Endothelial cell of umbilical vein (primary cell): ENCODE data around the gene MS4A7. TPM values are rescaled to one million over a fixed set of nuclear protein-coding genes. Genes with fewer than 3 reads are reported as not detected.

ENCODE experiments used
- BruUV-seq: library from RNA; stranded (reverse); fragments of 400-500 nt; replicated peaks from 2 replicates; lab custom pipeline; 2021; lab: Mats Ljungman, UMichigan
- CTCF ChIA-PET: fragments of 300-600, 350-600 bp; sonication (Branson Sonifier 250); formaldehyde crosslinking; loops from one replicate; lab custom pipeline; 2021; ENCODE audit warnings: antibody characterized with exemption, inconsistent platforms; lab: Charles Lee
- POLR2A ChIA-PET: fragments of 300-600, 350-600 bp; sonication (Branson Sonifier 250); formaldehyde crosslinking; loops from one replicate; lab custom pipeline; 2021; ENCODE audit warnings: antibody characterized with exemption, inconsistent platforms; lab: Charles Lee
- DNase-seq: peaks from one replicate; pipeline ENCODE4 v3.0.0-alpha.2; 2011; ENCODE audit warnings: low read depth, low spot score
- FAIRE-seq: peaks from 2 replicates; lab custom pipeline; 2011; peaks lifted over from hg19 to GRCh38; lab: Jason Lieb, UNC
- H2AFZ ChIP-seq: 2 replicates; pipeline ENCODE4 v1.6.0; 2012; ENCODE audit warnings: low read depth, low read length, control low read depth, inconsistent platforms
- H3K27ac ChIP-seq: 2 replicates; pipeline ENCODE4 v1.5.1; 2011; ENCODE audit warnings: low read depth, mild to moderate bottlenecking, control low read depth, low read length, moderate library complexity; ENCODE audit not compliant: insufficient read depth
- H3K27me3 ChIP-seq, 2 experiments: 2 replicates each; pipeline versions ENCODE4 v1.6.0 to v1.6.1; 2011; ENCODE audit warnings: low read length in 2 of 2, mixed read lengths in 1 of 2; ENCODE audit not compliant: control insufficient read depth in 2 of 2, insufficient read depth in 2 of 2
- H3K36me3 ChIP-seq, 2 experiments: 2 replicates in 1 of 2; 3 replicates in 1 of 2; pipeline ENCODE4 v1.5.1; 2011; ENCODE audit warnings: low read length in 2 of 2, mild to moderate bottlenecking in 1 of 2, moderate library complexity in 1 of 2; ENCODE audit not compliant: control insufficient read depth in 2 of 2, insufficient read depth in 2 of 2; ENCODE audit errors: extremely low read depth in 1 of 2
- H3K4me1 ChIP-seq: 3 replicates; pipeline ENCODE4 v1.5.1; 2011; ENCODE audit warnings: mild to moderate bottlenecking, low read length; ENCODE audit not compliant: control insufficient read depth, insufficient read depth; ENCODE audit errors: extremely low read depth
- H3K4me2 ChIP-seq: 2 replicates; pipeline ENCODE4 v1.6.1; 2011; ENCODE audit warnings: low read length, control low read depth, mixed read lengths; ENCODE audit not compliant: insufficient read depth
- H3K4me3 ChIP-seq, 3 experiments: fragments of 200-600 bp in 1 of 3; sonication (generic), shearing (Covaris generic) in 1 of 3; replicated peaks in 1 of 3; 2 replicates each; pipeline ENCODE4 v1.5.1; 2011 to 2016; ENCODE audit warnings: control low read depth in 3 of 3, low read length in 3 of 3, mild to moderate bottlenecking in 2 of 3, inconsistent platforms in 1 of 3, low read depth in 1 of 3, moderate library complexity in 1 of 3; ENCODE audit not compliant: insufficient read depth in 1 of 3
- H3K79me2 ChIP-seq: 2 replicates; pipeline ENCODE4 v1.6.0; 2012; ENCODE audit warnings: low read length, inconsistent platforms; ENCODE audit not compliant: control insufficient read depth, insufficient read depth
- H3K9ac ChIP-seq: replicated peaks from 2 replicates; pipeline ENCODE3; 2011; ENCODE audit warnings: low read length, control low read depth; ENCODE audit not compliant: insufficient read depth; ENCODE audit errors: extremely low read depth
- H3K9me1 ChIP-seq: replicated peaks from 3 replicates; pipeline ENCODE4 v1.6.0; 2011; ENCODE audit warnings: mild to moderate bottlenecking, low read length; ENCODE audit not compliant: control insufficient read depth, insufficient read depth; ENCODE audit errors: extremely low read depth
- H3K9me3 ChIP-seq: replicated peaks from 2 replicates; pipeline ENCODE4 v1.5.1; 2012; ENCODE audit warnings: low read length, inconsistent platforms; ENCODE audit not compliant: control insufficient read depth, insufficient read depth
- H4K20me1 ChIP-seq: replicated peaks from 2 replicates; pipeline ENCODE3; 2011; ENCODE audit warnings: mild to moderate bottlenecking, low read length; ENCODE audit not compliant: control insufficient read depth, insufficient read depth; ENCODE audit errors: extremely low read depth
- EZH2 ChIP-seq: IDR thresholded peaks from 2 replicates; pipeline ENCODE4 v1.6.1; 2012; ENCODE audit warnings: borderline replicate concordance, low read depth, mild to moderate bottlenecking, moderate library complexity, low read length, inconsistent platforms; ENCODE audit not compliant: severe bottlenecking
- FOS ChIP-seq: IDR thresholded peaks from 2 replicates; pipeline ENCODE4 v1.6.1; 2011; ENCODE audit warnings: mild to moderate bottlenecking, low read length, moderate library complexity, borderline replicate concordance; ENCODE audit not compliant: insufficient read depth
- GATA2 ChIP-seq: IDR thresholded peaks from 2 replicates; pipeline ENCODE4 v1.7.0; 2011; ENCODE audit warnings: low read depth, mild to moderate bottlenecking, moderate library complexity, mixed read lengths, low read length; ENCODE audit not compliant: insufficient read length, insufficient read depth
- JUN ChIP-seq: IDR thresholded peaks from 2 replicates; pipeline ENCODE4 v1.6.1; 2011; ENCODE audit warnings: borderline replicate concordance, low read depth; ENCODE audit not compliant: insufficient read length, insufficient read depth
- MYC ChIP-seq: IDR thresholded peaks from one replicate; pipeline ENCODE4 v1.6.1; 2011; ENCODE audit warnings: mild to moderate bottlenecking, low read depth, low read length
- POLR2A ChIP-seq: IDR thresholded peaks from 2 replicates; pipeline ENCODE4 v1.6.1; 2012; ENCODE audit warnings: low read depth, mild to moderate bottlenecking, control low read depth, low read length
- POLR2AphosphoS5 ChIP-seq: IDR thresholded peaks from 2 replicates; pipeline ENCODE4 v1.6.1; 2012; ENCODE audit warnings: low read depth, mild to moderate bottlenecking, control low read depth, low read length, moderate library complexity; ENCODE audit not compliant: insufficient read depth
- dilution Hi-C: fragments of 300-500 bp; cut with MboI; formaldehyde crosslinking; loops from one replicate; pipeline ENCODE4 v1.15.0; 2019; ENCODE audit warnings: low sequenced_read_pairs; ENCODE audit not compliant: extremely low pct_ligation_motif_present
- intact Hi-C: fragments of 100-400 bp; cut with micrococcal nuclease; formaldehyde crosslinking; loops from one replicate; pipeline ENCODE4 v1.10.0; 2022
- polyA plus RNA-seq, 4 experiments: library from polyadenylated mRNA; depleted of rRNA in 3 of 4; stranded (reverse) in 3 of 4; unstranded in 1 of 4; fragments of >200 nt; gene quantifications; 2 replicates each; pipeline versions ENCODE4 v1.2.1 to v1.2.3, GENCODE V29; 2011 to 2012; ENCODE audit warnings: missing spikeins in 1 of 4
- total RNA-seq: library from RNA; stranded (reverse); gene quantifications from 2 replicates; pipeline ENCODE4 v1.2.3, GENCODE V29; 2021
- TF ChIP-seq, protein P1 (sequence below): IDR thresholded peaks from 2 replicates; pipeline ENCODE4 v1.6.1; 2011; ENCODE audit not compliant: insufficient read depth, insufficient read length
- TF ChIP-seq, protein P2 (sequence below), 2 donors: IDR thresholded peaks; 1 replicate in 1 of 2; 2 replicates in 1 of 2; pipeline ENCODE4 v1.5.1; 2011; ENCODE audit warnings: low read length in 2 of 2, mild to moderate bottlenecking in 2 of 2, moderate library complexity in 2 of 2, control low read depth in 1 of 2, inconsistent platforms in 1 of 2, low read depth in 1 of 2; ENCODE audit not compliant: insufficient read depth in 1 of 2; ENCODE audit errors: extremely low read depth in 1 of 2

The MS4A7 gene
- total and polyA plus RNA-seq, 2 donors (not counting 3 experiments of a cell fraction or from before 2014, with no cell fraction given) = 0.04 TPM; not detected in 1

DNA sequence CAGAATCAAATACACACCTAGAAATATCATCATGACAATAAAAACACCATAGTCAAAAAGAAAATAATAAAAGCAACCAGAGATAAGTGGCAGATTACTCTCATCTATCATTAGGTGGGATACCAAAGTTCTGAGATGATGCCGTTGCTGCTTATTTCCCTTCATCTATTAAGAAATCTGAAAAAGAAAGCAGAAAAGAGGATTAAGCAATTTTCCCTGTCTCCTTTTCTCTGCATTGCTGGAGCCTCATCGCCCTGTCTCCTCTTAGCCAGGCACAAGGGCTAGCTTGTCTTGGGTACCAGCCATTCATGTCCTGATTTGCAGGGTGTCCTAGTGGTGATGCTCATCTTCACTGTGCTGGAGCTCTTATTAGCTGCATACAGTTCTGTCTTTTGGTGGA, 14.0 kb downstream of the MS4A7 start:
- POLR2A ChIA-PET = no interaction called here
- H2AFZ ChIP-seq = no peak overlapping the region
- H3K79me2 ChIP-seq = no peaks in the 10 kb centered on the region
- H3K27ac ChIP-seq = no peak overlapping the region
- CTCF ChIA-PET = interaction anchor here (1.4 kb wide), 1 partner anchor 15 kb away, joined by 4 read pairs; no protein-coding TSS in a partner anchor
- BruUV-seq = no TSS peak
- dilution Hi-C loops = no loop called here
- DNase-seq (no peak), FAIRE-seq (no peak)
- intact Hi-C loops = no loop called here
- no peaks in the 10 kb centered on the region for H3K36me3 ChIP-seq
- H3K9ac ChIP-seq = no peak overlapping the region
- H3K9me3 ChIP-seq = no peaks in the 10 kb centered on the region
- no peak overlapping the region for H3K4me3 ChIP-seq
- H4K20me1 ChIP-seq = no peaks in the 10 kb centered on the region
- TF ChIP-seq JUN = no peak
- TF ChIP-seq FOS = no peak
- TF ChIP-seq, protein P1, sequence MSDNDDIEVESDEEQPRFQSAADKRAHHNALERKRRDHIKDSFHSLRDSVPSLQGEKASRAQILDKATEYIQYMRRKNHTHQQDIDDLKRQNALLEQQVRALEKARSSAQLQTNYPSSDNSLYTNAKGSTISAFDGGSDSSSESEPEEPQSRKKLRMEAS = no peak
- no peak for TF ChIP-seq EZH2
- TF ChIP-seq POLR2A = no peak
- TF ChIP-seq POLR2AphosphoS5 = no peak
- no peak for TF ChIP-seq MYC
- TF ChIP-seq, protein P2, sequence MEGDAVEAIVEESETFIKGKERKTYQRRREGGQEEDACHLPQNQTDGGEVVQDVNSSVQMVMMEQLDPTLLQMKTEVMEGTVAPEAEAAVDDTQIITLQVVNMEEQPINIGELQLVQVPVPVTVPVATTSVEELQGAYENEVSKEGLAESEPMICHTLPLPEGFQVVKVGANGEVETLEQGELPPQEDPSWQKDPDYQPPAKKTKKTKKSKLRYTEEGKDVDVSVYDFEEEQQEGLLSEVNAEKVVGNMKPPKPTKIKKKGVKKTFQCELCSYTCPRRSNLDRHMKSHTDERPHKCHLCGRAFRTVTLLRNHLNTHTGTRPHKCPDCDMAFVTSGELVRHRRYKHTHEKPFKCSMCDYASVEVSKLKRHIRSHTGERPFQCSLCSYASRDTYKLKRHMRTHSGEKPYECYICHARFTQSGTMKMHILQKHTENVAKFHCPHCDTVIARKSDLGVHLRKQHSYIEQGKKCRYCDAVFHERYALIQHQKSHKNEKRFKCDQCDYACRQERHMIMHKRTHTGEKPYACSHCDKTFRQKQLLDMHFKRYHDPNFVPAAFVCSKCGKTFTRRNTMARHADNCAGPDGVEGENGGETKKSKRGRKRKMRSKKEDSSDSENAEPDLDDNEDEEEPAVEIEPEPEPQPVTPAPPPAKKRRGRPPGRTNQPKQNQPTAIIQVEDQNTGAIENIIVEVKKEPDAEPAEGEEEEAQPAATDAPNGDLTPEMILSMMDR (IDR thresholded peaks at IDR 0.05; ENCODE audit: extremely low read depth in 1 of 2, insufficient read depth in 1 of 2, low read depth in 1 of 2, low read length in 2 of 2) = no peak
- no peak for TF ChIP-seq GATA2
- no peak overlapping the region for H3K4me2 ChIP-seq
- H3K9me1 ChIP-seq = no peaks in the 10 kb centered on the region
- H3K27me3 ChIP-seq = no peaks in the 10 kb centered on the region
- no peaks in the 10 kb centered on the region for H3K4me1 ChIP-seq
